AG08395 (cell line): ENCODE results near the gene CD82.

Source experiments
- DNase-seq: peaks from one replicate; pipeline ENCODE4 v3.0.0; 2012; ENCODE audit warnings: mixed read lengths, low spot score

CD82 gene

DNA sequence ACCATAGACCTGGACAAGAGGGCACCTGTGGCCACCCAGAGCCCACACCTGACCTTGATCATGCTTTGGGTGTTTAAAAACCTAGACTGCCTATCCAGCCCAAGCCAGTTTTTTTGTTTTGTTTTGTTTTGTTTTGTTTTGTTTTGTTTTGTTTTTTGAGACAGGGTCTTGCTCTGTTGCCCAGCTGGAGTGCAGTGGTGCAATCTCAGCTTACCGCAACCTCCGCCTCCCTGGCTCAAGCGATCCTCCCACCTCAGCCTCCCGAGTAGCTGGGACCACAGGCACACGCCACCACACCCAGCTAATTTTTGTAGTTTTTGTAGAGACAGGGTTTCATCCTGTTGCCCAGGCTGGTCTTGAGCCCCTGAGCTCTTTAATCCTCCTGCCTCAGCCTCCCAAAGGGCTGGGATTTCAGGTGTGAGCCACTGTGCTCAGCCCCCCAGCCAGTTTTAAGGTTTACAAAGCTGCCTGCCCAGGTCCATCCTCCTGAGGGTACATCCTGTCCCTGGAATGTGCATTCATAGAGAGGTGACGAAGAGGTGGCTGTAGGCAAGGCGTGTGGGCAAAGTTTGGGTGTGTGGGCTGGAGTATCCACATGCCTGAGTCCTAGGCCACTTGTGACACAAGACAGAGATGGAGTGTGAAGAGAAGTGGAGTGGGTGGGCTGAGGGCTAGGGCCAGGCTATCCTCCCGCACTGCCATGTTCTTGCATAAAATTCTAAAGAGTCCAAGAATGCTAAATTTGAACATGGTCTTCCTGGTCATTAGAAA, 3.3 kb upstream of the CD82 start:
- no peak for DNase-seq

DNA sequence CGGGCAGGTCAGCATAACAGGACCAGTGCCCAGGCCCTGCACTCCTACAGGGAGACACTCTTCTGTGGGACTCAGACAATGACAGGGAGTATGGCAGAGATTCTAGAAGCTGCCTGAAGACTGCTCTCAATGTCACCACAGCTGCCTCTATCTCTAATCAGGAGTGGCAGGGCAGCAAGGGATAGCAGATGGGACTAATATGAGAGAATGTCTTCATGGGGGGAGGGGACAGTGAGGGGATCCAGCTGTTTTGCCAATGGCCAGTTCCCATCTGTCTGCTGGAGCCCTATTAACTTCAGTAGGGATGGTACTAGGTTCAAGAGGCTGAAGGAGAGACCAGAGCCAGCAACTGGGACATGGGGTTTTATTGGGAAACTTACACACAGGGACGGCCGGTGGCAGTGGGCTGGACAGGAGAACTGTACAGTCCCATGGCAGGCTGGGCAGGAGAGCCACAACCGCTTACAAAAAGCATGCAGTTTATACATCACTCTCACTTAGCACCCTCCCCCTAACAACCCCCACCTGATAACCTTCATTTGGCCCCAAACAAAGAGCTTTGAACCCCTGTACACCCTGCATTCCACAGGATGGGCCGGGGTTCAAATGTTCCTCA, 2.5 kb upstream of the CD82 start:
- DNase-seq: no peak

GRCh38 chr11:44563711-44564110, 1.8 kb upstream of the CD82 start:
- DNase-seq: no peak

- no peak for DNase-seq
Observed at GRCh38 chr11:44564166-44564565, 1.3 kb upstream of the CD82 start.

DNA sequence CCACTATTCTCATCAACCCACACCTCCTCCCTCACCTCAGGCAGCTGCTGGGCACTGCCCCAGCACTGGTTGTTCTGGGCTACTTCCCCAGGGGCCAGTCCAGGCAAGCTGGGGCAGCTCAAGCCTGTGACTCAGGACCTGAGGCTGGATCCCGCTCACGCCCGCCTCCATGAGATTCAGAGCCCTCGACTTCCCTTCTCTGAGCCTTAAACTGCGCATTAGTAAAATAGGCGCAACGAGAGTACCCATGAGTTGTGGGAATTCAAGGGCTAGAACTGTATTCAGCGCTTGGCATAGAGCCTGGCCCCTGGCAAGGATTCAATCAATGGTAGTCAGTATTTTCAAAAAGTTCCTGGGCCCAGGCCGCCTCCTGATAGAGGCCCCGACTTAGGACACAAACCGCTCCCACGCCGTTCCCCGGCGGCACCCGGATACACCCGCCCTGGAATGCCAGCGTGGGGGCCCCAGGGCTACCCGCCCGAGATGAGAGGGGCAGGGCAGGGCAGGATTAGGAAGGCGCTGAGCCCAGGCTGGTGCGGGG, 723 bp upstream of the CD82 start:
- peak; percentile 77 for DNase-seq

GRCh38 chr11:44565953-44566949, 788 bp downstream of the CD82 start:
- DNase-seq: no peak

DNA sequence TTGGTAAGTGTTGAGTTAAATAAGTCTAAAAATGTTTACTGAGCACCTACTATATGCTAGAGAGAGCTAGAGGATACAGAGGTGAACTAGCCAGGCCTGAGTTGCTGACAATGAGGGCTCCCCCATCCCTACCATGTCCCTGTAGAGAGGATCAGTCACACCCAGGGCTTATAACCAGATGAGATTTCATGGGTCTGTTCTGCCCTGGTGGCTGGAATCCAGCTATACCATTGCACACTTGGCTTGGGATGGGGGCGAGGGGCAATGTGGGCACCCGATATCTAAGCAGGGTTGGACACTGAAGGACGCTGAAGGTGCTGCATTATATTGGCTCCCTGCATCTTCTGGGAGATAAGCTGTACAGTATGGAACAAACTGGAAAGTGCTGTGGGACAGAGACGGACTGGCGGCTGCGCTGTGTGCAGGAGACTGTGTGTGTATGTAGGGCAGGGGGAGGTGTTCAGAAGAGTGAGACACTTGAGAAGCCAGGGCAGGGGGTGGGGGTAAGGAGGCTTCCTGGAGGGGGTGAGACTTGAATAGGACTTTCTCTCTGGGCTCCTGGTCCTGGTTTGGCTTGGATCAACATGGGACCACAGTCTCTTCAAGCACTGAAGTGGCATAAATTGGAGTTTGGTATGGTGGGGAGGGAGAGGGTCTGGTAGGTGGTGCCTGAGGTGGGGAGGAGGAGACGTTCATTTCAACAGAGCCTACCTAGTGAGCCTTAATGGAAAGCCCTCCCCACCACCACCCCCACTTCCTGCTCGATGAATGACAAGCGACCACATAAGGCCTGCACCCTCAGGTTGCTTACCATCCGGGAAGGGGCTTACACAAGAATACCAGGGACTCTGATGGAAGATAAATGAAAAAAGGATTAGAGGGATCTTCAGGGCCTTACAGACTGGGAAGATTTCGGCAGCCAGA, 1.8 kb downstream of the CD82 start:
- DNase-seq: no peak

DNA sequence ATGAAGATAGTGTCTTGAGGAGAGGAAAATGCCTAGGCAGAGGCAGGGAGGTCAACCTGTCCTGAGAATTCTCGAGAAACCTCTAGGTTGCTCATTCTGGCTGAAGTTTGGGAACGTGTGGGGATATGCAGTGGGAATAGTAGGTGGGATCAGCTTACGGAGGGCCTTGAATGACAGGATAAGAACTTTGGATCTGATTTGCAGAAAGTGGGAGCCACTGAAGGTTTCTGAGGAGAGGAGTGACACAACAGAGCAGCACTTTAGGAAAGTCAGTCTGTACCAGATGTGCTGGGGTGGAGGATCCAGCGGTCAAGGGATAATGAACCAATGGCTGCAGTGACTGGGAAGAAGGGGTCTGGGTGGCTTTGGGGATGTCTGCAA, 2.4 kb downstream of the CD82 start:
- no peak for DNase-seq

DNA sequence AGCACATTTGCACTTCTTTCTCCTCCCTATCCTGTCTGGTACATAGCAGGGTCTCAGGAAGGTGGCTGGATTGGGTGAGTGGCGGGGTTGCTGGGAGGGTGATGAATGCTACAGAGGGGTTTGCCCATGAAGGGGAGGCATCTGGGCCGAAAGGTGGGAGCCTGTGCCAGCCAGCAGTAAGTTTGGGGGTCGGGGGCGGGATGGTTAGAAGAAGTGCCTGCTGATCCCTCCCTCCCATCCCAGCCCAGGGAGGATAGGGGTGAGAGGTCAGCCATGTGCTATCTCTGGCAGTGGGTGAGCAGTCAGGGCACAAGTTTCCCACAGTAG, 2.8 kb downstream of the CD82 start:
- DNase-seq: no peak

DNA sequence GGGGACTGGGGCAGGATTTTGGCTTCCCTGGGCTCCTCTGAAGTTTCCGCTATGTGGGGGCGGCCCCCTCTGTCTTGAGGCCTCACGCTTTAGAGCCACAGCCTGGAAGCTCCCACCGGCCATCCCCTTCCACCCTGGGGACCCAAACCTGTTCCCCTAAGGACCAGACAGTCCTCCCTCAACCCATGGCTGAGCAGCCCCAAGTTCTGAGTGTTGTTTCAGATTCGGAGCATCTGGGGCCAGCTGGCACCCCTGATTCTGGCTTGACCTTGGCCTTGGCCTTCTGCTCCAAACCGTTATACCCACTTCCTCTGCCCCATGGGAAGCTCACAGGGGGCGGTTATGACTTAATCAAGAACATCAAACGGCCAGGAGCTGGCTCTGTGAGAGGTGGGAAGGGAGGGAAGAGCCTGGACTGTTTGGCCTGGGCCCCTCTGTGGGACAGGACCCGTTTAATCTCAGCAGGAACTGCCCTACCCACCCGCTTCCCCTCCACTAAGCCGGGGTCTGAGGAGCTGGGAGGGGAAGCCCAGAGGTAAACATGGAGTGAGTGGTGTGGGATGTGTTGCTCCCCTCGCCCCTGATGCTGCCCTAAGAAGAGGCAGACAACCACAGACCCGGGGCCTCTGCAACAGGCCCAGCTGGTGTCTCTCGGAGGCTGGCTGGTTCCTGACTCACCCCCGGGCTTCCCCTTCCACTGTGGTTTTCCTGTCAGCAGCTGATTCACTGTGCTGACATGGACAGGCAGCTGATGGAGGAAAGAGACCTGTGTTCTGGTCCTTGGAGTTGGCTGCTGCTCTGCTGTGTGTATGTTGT, 3.4 kb downstream of the CD82 start:
- DNase-seq: peak; percentile 86

- DNase-seq: no peak
Observed at GRCh38 chr11:44570411-44571155, 5.1 kb downstream of the CD82 start.

GRCh38 chr11:44571871-44572270, 6.4 kb downstream of the CD82 start:
- DNase-seq: no peak

- no peak for DNase-seq
Observed at GRCh38 chr11:44572436-44572835, 7.0 kb downstream of the CD82 start.

- DNase-seq: no peak
Observed at GRCh38 chr11:44572884-44573283, 7.4 kb downstream of the CD82 start.

DNA sequence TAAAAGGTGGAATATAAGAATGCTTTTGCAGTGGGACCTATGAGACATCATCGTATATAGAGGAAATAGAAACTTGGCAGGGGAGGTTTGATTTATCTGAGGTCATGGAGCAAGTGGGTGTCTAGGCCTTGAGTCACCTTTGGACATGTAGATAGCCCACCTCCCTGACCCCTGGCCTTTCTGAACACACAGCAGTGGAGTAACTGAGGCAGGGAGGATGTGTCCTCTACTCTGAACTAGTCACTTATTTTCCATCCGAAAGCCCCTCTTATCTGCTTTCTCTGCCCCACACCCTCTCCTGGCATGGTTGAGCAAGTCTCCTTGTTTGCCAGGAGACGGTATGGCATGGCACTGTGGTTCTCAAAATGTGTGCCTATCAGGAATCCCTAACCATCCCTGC, 7.9 kb downstream of the CD82 start:
- DNase-seq: no peak

DNA sequence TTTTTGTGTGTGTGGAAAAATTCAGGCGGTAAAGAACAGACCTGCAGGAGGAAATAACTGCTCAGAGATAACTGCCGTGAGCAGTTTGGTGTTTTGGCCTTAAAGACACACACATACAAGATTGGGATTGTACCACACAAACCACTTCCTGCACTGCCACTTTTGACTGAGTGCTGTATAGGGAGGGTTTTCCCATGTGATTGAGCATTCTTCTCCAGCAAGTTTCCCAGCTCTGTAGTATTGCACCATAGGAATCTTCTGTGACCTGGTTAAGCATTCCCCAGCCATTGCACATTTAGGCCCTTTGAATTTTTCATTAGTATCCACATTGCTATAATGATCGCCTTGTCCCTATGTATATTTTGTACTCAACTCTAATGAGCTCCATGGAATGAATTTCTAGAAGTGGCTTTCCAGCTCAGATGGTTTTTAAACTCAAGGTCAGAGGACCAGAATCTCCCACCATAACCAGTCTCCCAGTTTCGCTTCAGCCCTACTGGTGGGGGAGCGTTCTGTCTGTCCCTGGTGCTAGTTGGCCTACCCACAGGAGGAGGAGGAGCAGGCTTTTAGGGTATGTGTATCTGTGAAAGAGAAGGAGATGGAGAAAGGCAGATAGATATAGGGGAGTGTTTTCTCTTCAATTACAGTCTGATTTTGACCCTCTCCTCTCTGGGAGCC, 9.3 kb downstream of the CD82 start:
- DNase-seq: peak; percentile 92

- DNase-seq: peak; percentile 45
Observed at GRCh38 chr11:44575288-44575672, 9.8 kb downstream of the CD82 start.

GRCh38 chr11:44575962-44576361, 10.5 kb downstream of the CD82 start:
- no peak for DNase-seq

- DNase-seq: no peak
Observed at GRCh38 chr11:44576656-44577055, 11.2 kb downstream of the CD82 start.
